IPS-NIHi11 (cell line): ENCODE data around the gene CELF3.
A peak's percentile ranks its signal among the peaks of the same experiment; 100 is the strongest.
"Not testable (repeated sequence)": the region's sequence is repeated elsewhere in the genome, so short reads cannot be mapped to it uniquely, and the experiment has no call there.

Source experiments
- DNase-seq: peaks from one replicate; pipeline ENCODE4 v3.0.0; 2012; ENCODE audit warnings: mixed read lengths, low spot score

The CELF3 gene

DNA sequence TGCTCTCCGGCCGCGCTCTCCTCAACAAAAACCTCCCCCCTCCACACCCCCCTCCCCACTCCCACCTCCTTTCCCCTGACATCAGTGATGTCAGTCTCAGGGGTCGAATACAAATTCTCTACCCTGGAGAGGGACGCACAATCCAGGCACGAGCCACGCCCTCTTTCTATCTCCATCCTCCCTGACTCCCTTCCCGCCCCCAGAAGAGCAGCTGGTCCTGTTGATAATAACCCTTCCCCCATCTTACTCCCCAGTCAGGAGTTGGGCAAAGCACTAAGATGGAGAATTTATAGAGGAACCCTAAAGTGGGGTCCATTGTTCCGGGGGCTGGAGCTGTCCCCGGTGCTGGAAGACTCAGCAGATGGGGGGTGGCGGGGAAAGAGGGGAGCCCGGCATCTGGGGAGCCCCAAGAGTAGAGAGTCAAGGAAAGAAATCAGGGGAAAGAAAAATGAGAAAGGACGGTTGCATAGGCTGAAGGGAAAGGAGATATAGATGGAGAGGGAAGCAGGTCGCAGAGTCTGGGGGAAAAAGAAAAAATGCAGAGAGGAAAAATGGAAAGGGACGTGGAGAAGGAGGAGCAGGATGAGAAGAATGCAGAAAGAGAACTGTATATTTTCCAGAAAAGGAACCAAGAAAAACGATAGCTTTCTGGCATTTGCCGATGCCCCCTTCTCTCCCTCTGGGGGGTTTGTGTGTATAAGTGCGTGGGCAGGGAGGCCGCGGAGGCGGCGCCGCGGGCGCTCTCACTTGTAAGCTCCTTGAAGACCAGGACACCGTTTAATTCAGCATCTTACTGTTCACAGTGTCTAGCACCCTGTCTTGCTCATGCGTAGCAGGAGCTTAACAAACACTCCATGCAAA, at the start of gene CELF3:
Gene CELF3 (minus strand): TSS at position 33 of the 861 bp plus-strand sequence. CDS start 783 bp downstream, outside the sequence.
- DNase-seq, result peak; percentile 83

DNA sequence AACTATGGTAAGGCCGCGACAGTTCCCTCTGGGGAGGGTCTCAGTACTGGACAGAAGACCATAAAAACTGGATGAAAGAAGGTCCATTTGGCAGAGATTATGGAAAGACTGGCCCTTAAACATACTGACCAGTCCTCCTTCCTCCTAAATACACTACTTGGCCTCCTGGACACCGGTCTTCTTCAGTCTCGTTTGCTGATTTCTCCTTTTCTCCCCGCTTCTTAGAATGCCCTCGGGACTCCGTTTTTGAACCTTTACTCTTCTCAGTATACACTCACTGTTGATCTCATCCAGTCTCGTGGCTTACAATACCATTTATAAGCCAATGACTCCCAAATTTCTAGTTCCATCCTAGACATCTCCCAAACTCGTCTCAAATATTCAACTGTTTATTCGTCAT, 47.4 kb upstream of the CELF3 start:
- no peak for DNase-seq

DNA sequence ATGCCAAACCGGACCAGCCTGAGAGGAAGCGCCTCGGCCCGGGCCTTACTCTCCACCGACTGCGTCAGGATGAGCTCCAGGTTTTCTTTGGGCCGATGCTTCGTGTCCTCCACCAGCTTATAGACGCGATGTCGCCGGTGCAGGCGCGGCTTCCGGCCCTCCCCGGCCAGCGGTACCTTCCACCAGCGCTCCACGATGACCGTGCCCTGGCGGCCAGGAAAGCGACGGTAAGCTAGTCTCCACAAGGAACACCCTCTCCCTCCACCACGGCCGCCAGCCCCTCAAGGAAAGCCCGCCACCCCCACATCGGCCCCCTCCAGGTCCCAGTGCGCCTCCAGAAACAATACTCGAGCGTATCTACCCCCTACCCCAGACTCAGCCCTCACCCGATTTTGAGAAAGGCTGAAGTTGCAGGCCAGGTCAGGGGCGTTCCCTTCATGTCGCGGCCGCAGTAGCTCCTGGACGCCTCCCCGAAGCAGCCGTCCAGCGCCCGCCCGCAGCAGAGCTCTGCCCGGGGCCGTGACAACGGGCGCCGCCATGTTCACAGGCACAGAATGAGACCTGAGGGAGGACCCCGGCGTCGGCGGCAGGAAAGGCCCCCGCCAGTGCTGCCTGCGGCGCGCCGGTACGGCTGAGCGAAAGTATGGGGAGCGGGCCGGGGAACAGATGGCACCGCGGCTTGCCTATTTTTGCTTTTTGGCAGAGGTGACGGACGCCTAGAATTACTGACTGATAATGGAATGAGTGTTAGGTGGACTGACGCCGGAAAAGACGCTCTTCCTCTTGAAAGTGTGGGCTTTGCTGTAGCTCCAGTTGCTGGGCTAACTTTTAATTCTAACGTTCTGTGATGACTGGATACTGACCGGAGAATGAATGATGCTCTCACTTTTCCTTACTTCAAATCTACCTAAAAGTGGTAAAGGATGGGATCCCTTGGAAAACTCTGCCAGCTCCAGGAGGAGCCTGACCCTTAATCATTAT, 46.6 kb upstream of the CELF3 start, which contains the start of gene MRPL9:
Gene MRPL9 (minus strand): TSS at position 556 of the 981 bp plus-strand sequence. CDS start 17 bp downstream, at position 539.
- peak; percentile 98 for DNase-seq

DNA sequence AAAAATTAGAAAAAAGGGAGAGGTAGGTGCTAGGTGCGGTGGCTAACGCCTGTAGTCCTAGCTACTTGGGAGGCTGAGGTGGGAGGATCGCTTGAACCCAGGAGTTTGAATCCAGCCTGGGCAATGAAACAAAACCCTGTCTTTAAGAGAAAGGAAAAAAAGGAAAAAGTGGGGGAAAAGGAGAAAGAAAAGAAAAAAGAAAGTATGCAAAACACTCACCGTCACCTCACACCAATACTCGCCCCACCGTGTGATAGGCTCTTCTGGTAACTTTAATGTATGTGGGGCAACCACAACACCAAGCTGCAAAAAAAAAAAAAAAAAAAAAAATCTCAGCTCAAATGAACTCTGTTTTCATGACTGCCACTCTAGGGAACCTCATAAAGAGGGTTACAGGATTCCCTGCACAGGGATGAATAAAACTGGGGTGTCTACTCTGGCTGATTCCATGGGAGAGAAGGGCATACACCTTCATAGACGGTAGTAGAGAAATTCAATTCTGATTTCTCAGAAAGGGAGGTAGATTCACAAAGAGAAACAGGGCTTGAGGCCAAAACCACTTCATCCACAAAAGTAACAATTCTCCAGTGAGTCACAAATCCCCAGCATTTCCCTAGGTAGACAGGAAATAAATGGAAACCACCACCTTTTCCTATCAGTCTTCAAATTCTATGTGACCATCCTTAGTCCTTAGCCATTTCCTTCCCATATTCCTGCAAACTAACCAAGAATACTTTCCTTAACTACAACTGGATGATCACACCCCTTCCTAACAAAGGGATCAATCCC, 44.2 kb upstream of the CELF3 start:
- DNase-seq, result no peak

DNA sequence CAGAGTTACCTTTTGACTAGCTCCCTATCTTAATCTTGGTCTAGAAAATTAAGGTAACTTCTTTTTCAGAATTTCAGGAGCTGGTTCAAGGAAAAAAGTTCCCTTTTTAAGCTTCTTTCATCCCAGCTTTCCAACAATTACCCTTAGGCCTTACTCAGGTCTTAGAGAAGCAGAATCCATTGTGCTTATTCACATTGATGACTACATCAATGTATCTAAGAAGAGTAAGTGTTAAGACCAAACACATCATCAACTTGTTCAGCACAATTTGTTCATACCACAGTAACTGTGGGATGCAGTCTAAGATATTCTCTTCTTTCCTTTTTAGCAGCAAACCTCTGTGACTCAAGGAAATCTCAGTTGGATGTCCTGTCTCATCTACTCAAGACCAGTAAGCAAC, 42.6 kb upstream of the CELF3 start:
- no peak for DNase-seq

DNA sequence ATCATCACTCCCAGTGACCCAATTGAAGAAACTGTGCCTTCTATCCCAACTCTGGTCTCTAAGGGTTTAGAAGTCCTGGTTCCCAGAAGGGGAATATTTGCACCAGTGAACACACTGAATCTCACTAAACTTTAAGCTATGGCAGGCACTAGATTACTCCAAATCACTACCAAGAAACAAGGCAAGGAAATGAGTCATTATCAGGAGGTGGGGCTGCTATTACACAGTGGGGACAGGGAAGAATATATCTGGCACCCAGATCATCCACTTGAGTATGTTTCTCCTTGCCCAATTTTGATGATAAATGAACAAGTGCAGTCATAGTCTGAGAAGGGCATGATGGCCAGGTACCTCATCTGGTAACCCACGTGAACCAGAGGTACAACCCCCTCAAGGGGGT, 39.7 kb upstream of the CELF3 start:
- DNase-seq, result no peak

DNA sequence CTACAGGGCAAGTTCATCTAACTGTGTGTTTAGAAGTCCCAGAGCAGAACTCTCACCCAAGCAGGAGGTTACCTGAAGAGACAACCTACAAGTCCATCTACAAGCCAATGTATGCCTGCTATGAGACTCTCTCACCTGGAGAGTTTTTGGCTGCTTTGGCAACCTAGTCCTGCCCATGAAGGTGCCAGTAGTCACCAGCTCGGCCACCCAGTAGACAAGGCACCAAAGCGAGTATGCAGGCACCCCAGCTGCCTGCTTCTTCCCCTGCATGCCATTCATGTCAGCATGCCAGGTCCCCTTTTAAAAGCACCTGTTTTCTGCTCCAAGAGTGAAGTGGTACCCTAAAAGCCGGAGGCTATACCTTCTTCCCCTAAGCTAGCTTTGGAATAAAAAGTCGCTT, 24.9 kb upstream of the CELF3 start:
- DNase-seq, result no peak

DNA sequence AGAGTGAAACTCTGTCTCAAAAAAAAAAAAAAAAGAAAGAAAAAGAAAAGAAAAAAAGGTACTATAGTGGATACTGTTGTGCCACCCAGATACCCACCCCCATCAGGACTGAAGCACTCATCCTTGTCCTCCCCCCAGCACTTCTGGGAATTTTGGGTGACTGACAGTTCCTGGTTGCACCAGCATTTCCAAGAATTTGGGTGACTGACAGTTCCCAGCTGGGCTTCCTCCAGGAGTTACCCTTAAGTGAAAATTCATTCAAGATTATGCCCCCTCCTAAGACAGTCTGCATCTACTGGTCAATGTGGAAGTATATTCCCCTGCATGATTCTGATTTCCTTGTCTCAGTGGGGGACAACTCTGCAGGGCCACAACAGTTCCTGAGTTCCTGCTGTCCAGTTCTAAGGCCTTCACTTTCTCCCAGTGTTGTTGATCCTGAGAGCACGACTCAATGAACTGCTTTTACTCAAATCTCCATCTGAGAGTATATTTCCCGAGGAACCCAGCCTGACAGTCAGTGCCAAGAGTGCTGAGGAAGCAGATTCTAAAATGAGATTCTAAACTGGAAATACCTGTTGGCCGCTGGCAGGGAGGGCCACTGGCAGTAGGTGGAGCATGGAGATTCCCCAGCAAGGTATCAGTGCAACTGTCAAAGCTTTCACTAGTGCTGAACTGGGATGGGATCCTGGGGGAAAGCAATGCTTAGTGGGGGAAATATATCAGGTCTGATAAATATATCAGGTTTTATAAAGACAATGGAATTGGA, 23.2 kb upstream of the CELF3 start:
- peak; percentile 51 for DNase-seq

DNA sequence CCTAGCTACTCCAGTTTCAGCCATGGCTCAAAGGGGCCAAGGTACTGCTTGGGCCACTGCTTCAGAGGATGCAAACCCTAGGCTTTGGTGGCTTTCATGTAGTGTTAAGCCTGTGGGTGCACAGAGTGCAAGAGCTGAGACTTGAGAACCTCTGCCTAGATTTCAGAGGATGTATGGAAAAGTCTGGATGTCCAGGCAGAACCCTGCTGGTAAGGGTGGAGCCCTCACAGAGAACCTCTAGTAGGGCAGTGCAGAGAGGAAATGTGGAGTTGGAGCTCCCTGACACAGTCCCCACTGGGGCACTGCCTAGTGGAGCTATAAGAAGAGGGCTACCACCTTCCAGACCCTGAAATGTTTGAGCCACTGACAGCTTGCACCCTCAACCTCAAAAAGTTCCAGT, 20.9 kb upstream of the CELF3 start:
- DNase-seq, result no peak

DNA sequence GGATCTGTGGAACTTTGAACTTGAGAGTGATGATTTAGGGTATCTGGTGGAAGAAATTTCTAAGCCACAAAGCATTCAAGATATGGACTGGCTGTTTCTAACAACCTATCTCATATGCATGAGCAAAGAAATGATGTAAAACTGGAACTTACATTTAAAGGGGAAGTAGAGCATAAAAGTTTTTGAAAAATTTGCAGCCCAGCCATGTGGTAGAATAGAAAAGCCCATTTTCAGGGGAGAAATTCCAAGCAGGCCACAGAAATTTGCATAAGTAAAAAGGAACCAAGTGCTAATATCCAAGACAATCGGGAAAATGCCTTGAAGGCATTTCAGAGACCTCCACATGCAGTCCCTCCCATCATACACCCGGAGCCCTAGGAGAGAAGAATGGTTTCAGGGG, 20.4 kb upstream of the CELF3 start:
- no peak for DNase-seq

DNA sequence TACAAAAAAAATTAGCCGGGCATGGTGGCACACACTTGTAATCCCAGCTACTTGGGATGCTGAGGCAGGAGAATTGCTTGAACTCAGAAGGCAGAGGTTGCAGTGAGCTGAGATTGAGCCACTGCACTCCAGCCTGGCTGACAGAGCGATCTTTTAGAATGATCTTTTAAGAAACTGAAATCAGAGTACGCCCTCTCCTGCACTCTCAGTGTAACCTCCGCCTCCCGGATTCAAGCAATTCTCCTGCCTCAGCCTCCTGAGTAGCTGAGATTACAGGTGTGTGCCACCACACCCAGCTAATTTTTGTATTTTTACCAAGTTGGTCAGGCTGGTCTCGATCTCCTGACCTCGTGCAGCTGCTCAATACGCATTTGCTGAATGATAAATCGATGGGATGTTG, 17.4 kb upstream of the CELF3 start:
- DNase-seq, result not testable (repeated sequence)

DNA sequence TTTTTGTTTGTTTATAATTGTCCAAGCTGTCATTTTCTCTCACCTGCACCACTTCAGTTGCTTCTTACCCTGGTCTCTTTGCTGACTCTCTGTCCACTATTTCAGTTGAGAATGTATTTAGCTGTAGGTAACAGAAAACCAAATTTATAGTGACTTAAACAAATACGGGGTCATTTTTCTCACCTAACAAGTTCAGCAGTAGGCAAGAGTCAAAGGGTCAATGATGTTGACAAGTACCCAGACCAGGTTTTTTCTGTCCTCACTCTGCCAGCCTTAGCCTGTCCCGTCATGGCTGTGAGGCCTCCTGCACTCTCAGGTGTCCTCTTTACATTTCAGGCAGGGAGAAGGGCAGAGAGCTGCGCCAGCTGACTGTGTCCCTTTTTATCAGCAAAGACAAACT, 16.5 kb upstream of the CELF3 start:
- no peak for DNase-seq

DNA sequence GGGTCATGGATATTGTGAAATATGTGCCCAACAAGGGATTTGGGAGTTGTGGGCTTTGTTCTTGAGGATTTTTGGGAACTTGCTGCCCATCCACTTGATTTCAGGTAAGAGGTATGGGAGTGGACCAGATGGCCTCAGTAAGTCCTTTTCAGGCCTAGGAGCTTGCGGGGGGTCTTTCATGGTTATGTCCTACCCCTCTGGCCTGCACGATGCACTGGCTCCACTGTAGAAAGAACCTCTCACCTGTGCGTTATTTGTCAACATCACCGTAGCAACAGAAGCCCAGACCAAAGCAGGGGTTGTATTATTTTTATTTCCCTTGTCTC, 13.3 kb upstream of the CELF3 start:
- DNase-seq, result no peak

DNA sequence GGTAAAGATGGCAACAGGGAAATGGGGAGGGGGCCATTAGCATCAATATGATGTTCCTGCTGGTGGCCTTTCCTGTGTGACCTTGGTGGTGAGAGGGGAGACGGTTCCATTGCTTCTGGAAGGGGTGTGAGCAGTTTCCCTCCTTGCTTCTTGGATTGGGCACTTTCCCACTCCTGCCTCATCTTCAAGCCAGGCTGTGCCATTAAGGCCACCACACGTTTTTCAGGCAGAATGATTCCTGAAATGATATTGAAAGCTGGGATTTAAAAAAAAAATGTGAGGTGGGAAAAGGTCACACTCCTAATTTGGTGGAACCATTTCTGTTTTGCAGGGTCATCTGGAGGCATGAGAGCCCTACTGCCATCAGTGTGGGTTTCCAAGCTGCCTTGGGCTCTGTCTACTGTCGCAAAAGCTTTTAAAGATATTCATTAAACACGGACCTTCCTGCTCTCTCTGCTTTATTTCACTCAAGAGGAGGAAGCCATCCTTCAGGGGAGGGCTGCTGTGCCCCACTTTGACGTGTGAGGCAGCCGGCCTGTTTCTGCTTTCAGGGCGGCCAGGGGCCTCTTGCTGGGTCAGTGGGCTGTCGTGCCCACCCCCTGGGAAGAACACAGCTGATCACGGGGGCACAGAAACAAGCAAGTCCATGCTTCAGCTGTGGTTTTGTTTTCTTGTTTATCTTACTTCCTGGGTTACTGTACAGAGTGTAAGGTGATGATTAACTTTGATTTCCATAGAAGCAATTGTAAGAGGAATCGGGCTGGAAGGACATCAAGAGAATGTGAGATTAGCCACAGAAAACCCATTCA, 12.8 kb upstream of the CELF3 start:
- no peak for DNase-seq

DNA sequence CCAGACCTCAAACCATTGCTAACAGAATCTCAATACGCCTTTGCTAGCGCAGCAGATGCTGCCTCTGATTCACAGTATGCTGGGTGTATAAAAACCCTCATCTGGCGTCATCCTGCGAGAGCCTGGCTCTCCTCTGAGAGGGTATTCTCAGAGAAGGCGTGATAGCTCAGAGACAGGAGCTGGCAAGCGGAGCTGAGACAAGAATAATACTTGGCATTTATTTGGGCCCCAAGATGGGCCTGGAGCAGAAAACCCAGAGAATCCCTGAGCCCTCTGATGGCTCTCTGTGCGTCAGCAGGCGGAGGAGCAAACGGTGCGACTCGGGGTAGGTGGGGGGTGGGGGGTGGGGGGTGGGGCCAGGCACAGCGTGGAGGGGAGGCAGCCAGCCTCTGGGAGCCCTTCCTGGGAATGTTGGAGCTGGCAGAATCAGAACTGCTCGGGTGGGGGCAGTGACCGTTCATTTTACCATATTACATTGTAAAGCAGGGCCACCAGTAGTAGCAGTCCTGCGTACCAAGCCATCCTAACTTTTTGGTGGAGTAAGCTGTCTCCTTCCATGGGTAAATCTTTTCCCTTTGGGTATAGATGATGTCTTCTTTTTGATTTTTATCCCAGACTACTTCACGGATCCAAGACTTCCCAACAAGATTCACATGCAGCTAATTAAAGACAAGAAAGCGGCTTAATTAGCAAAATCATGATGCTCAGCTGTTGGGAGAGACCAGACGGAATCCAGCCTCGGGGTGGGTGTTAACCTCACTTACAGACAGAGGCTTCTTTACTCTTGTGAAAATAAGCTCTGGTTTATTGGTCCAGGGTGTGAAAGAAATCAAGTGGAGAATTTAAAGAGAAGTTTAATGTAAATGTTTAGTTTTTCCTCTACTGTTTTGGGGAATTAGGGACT, 11.8 kb upstream of the CELF3 start:
- no peak for DNase-seq

DNA sequence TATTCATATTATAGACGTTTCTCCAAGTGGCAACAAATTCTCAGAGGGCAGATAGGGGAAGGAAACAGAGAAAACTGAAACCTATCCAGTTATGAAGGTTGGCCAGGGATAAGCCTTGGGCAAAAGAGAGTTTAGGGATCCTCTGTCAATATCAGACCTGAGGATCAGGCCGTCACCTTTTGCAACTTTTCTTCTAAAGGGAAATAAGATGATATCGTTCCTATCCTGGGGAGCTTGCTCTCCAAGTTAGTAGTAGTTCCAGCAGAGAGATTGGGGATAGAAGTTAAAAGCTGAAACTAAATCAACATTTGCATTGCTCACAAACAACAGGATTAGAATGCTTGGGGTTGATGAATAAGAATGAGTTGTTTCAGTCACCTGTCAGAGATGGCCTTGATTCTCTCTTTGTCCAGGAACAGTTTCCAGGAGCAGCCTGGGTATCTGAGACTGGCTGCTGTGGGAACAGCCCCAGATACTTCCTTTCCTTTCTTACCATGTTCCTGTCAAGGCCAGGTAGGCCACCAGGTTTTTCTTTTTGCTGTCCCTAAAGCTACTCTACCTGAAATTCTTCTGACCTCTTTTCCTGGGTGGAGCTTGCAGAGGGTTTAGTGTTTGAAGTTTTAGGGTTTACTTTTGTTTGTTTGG, 7.2 kb upstream of the CELF3 start:
- no peak for DNase-seq

DNA sequence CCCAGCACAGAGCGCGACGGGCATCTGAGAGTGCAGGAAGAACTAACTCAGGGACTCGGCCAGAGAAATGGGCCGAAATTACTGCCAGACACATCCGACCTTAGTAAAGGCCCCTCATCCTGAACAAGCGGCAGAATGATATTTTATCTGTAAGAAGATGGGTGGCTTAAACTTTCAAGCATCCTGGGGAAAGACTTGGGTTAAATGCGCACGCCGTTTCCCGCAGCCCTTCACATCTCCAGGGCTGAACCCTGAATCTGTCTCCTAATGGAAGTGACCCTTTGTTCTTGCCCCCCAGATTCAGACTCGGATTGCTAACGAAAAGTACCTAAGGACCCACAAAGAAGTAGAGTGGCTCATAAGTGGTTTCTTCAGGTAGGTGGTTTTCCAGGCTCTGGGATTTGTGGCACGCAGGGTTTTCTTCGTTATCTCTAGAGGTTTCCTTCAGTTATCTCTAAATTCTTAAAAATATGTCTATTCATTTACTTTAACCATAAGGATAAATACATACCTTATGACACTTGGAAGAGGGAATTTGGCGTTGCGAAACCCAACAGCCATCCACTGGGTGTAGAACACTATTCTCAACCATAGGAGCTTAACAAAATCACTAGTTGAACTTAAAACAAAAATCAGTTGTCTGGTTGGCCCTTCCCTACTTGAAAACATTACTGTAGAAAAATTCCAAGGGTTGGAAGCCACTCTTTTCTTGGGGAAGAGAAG, 5.3 kb upstream of the CELF3 start:
- DNase-seq, result no peak
